ENCODE data around the gene IL1R1.

IL1R1 gene

GRCh38 chr2:102206666-102207341 lies 64.3 kb downstream of the IL1R1 start:
- DNase-seq (ENCODE audit: low read depth in 2 of 2), result no peak

- DNase-seq (ENCODE audit: low read depth in 2 of 2), result no peak
Measured at GRCh38 chr2:102208774-102209173, 66.2 kb downstream of the IL1R1 start.

GRCh38 chr2:102209474-102209873 lies 66.9 kb downstream of the IL1R1 start:
- DNase-seq (ENCODE audit: low read depth in 2 of 2), result no peak

GRCh38 chr2:102217032-102217431 lies 74.5 kb downstream of the IL1R1 start:
- DNase-seq (ENCODE audit: low read depth in 2 of 2), result no peak

- DNase-seq (ENCODE audit: low read depth in 2 of 2), result no peak
Measured at GRCh38 chr2:102224824-102225739, 82.5 kb downstream of the IL1R1 start.

- DNase-seq (ENCODE audit: low read depth in 2 of 2), result no peak
Measured at GRCh38 chr2:102226171-102226570, 83.6 kb downstream of the IL1R1 start.

GRCh38 chr2:102226612-102227391 lies 84.3 kb downstream of the IL1R1 start:
- DNase-seq (ENCODE audit: low read depth in 2 of 2), result no peak

- no peak for DNase-seq (ENCODE audit: low read depth in 2 of 2)
Measured at GRCh38 chr2:102229141-102229769, 86.7 kb downstream of the IL1R1 start.

Data from stimulated activated CD4-positive, alpha-beta T cell treated with anti-CD3 and anti-CD28 coated beads, Interleukin-1b, Interleukin-23, amount 100 ng/mL, for 1 hour (primary cell).